CD4-positive, alpha-beta T cell treated with Interleukin-6 for 4 hours (primary cell): ENCODE data around the gene ROBO1.

Experiments used
- DNase-seq: peaks from one replicate; pipeline ENCODE4 v3.0.0-alpha.2; 2020; ENCODE audit warnings: mixed read lengths

Gene ROBO1

DNA sequence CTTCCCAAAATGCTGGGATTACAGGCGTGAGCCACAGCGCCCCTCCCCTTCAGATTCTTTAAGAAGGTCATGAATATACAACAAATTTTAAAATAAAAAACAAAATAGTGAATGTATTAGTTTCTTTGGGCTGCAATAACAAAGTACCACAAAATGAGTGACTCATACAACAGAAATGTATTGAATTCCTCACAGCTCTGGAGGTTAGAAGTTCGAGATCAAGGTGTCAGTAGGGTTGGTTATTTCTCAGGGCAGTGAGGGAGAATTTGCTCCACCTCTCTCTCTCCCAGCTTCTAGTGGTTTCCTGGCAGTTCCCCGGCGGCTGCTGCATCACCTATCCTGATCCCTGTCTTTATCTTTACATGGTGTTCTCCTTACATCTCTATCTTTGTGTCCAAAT is 804.0 kb downstream of the ROBO1 start:
- DNase-seq, result no peak

DNA sequence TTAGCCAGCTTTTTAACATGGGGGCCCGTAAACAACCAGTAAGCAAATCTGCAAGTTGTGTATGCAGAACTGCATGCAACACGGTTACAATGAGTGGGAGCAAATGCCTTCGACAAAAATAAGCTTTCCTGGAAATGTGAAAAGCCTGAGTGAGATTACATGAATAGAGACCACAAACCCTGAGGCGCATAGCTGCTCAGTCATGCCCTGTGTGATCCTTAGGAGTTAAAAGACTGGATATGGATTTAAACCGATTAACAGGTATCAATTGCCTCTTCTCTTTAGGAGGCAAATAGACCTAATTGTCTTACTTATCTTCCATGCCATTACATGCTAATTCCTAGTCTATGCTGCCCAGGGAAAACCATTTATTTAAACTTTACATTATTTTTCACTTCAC is 810.3 kb downstream of the ROBO1 start:
- no peak for DNase-seq

DNA sequence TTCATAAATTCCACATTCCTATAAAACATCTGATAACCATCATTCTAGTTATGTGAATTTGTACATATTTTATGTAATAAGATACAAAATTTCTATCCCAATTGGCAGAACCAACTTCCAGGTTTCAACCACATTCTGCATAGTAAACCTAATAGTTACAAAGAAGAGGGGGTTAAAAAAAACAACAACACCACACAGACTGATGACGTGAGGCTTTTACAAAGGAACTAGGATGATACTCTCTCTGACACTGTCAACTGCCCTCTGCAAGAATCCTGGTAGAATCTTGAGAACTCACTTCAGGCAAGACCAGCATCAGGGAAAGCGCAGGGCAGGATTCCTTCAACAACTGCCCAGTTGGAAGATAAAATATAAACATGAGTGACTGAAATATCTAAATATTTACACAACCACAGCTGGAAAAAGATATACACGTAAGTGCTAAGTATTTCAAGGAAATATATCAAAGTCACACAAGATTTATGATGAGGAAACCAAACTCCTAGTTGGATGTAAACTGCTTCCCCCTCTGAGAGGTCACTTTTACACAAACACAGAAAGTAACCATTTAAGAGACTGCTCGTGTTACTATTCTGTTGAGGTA is 816.4 kb downstream of the ROBO1 start:
- DNase-seq, result no peak

DNA sequence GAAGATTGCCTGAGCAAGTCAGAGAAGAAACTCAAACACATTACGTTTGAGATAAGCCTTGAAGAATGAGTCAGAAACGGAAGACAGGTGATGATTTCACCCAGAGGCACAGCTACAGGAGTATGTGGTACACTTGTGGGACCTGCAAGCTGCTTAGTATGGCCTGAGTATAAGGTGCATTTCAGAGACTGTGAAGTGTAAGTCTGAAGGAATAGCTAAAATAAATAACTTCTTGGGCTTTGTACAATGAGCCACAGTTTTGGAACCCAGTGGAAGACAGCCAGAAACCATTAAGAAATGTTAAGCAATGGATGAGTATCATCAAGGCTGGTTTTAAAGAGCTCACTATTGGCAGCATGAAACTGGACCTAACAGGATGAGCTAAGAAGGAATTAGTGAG is 826.2 kb downstream of the ROBO1 start:
- DNase-seq, result no peak

DNA sequence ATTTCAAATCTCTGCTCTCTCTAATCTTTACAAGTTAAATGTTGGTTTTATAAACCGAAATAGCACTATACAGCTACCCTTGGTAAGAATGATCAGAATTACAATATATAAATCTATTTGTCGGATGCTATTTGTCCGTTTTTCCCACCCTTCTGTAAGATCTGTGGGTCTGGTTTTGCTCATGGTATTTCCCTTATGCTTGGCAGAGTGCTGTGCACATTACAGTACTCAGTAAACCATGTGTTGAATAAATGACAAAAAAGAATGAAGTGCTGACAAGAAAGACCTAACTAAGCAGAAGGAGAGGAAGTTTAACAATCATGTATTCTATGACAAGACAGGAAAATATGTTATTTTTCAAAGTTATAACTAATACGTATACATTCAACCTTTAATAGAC is 827.2 kb downstream of the ROBO1 start:
- DNase-seq, result no peak

DNA sequence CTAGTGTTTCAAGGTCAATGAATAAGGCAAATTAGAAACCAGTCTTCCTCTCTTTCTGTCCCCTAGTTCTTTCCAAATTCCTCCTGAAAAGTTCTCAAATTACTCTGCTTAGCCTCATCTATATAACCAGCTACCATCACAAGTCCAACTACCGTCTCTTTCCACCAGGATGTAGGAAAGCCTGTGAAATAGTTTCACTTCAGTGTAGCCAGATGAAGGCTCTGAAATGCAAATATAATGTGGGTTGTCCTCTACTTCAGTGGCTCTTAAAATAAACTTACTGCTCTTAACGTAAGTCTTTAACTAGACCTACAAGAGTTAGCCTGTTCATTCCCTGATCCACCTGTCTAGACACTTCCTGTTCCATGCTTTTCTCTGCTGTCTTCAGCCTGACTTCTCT is 827.7 kb downstream of the ROBO1 start:
- no peak for DNase-seq

DNA sequence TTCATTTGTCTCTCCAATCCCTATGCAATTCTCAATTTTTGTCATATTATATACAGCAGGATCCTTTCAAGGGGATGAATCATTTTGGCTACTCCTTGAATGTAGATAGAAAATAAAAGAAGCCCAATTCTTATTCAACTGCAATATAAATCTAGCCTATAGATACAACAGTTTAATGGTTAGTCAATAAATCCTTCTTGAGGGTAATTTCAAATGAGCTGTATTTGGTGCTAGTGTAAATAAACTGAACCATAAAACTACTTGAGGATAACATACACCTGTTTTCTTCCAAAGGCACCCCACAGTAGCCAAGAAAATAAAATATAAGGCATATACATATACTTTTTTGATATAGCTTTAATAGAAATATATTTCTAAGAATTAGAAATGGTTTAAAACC is 830.3 kb downstream of the ROBO1 start:
- no peak for DNase-seq

DNA sequence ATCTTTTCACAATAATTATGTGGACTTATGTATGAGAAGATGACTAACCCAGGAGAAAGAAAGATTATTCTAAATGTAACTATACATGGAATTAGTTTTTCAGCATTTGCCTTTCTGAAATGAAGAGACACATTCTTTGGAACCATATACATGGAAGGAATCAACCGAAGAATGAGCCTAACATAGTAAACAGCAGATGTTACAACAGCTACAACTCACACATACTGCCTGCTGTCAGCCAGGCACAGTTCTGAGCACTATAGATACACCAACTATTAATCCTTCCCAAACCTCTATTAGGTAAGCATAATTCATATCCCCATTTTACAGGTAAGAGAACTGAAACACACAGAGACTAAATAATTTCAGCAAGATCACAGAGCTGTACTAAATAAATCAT is 840.0 kb downstream of the ROBO1 start:
- no peak for DNase-seq

DNA sequence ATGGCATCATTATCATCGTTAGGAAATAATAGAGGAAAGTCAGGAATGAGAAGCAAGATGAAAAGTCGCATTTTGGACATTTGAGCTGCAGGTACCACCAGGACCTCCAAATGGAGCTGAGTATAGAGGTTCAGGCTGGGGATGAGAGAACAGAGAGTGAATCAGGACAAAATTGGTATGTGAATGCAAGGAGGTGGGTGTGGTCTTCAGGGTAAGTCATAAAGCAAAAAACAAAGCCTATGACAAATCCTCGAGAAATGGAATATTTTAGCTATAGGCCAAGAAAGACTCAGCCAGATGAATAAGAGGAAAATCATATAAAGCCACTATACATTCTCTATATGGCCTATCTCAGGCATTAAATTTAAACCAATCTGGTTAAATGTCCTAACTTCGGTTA is 841.3 kb downstream of the ROBO1 start:
- DNase-seq, result no peak

DNA sequence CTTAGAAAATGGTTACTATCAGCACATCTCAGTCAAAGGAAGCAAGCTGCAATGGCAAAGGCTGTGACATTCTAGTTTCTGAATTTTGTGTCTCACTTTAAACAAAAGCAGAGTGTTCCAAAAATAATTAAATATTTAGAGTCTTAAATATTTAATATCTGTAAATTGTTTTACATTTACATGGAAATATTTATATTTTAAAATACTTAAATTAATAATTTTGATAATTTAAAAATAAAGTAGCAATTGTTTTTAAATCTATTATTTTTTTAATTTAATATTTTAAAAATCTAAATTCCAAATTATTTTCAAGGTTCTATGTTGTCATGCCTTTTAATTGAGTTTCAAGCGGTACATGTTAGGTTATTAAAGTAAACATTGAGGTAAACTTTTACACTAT is 843.1 kb downstream of the ROBO1 start:
- no peak for DNase-seq

DNA sequence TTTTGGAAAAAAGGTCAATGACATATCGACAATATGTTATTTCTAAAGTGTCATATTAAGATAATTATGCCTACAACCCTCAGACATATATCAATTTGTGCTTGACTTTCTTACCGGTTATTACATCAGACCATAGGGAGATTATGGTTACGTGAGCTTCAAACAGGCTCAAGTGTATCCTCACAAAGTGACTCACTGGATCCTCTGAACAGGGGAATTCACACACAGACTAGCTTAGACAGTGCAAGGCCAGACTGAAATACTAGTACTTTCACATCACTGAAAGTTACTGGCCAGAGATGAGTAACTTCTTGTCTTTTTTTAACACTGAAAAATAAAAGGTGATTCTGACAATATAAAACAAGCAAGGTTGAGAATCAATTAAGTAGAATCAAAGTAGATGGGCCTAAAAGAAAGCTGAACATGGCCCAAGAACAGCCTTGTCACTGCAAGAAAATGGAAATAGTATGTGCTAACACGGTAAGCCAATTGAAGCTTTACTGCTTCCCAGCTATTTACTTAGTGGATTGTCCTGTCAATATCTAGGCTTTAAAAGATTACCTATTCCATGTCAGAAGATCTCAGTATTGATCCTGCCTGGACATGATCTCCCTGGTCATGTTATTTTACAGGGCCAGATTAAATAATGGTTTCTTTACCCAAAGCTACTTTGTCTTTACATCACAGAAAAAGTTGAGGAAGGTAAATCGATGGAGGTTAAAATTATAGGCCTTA is 848.6 kb downstream of the ROBO1 start:
- no peak for DNase-seq

DNA sequence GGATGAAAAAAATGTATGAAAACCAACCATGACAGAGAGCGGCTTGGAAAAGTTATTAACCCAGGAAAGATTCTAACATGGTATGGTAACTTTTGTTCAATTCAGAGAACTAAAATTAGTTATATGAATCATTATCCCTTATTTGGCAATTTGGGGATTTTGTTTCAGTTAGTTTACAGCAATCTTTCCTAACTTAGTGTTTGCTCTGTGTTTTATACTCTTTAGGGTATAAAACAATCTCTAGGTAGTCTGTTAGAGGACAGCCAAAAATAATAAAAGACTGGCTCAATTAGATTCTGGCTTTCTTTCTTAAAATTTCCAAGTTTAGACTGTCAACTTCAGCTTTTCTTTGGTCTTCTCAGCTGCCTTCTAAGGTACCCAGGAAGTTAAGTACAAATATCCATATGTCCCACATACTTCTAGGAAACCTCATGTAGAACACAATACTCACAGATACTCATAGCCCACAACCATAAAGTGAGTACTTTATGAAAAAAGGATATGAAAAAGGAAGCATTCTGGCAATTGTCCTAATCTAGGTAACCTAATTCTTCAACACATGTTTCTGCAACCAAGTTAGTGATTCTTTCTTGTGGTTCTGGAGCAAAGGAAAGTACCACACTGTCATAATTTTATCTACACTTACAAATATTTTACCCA is 849.3 kb downstream of the ROBO1 start:
- DNase-seq, result no peak

DNA sequence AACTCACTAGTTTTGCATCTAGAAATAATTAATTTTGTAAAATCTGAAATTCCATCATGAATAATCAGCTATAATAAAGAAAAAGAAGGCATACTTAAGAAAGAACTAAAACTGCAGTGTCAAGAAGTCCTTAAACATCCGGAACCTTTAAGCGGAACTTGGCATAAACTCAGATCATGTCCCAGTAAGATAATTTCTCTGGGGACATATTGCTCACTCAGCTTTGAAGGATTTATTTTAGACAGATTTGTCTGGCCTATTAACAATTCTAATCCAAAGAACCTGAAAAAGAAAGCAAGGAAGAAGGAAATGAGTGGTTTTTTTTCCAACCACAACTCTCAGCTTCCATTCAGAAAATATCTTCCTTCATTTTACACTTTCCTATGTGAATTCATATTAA is 850.3 kb downstream of the ROBO1 start:
- DNase-seq, result no peak

DNA sequence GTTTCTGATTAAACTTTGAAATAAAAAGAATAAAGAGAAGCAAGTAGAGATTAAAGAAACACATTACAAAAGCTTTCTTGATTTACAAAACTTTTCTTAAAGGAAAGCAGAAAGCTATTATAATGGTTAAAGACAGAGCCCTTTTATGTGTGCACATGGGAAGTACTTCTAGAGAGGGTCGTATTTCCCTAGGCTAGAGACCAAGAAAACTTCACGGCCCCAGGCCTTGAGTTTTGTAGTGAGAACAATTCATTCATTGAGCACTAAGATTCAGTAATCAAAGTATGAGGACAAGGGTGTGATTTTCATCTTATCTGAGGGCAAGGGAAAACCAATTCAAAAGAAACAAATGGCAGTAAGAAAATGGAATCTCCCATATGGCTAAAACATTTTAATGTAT is 854.1 kb downstream of the ROBO1 start:
- DNase-seq, result no peak

DNA sequence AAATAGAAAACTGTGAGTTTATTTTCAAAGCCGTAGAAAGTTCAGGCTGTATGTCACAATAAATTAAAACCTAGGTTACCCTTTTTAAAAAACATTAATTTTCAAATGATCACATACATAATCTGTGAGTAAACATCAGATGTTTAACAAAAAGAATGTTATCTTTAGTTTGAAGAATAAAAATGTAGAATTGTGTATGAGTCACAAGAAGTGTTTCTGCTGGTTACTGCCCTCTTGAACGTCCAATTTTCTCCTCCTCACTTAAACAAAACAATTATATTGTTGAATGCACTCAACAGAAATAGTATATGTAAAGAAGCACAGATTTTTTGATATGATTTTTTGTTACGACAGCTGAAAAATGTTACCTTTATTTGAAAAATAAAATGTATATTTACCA is 855.1 kb downstream of the ROBO1 start:
- no peak for DNase-seq

DNA sequence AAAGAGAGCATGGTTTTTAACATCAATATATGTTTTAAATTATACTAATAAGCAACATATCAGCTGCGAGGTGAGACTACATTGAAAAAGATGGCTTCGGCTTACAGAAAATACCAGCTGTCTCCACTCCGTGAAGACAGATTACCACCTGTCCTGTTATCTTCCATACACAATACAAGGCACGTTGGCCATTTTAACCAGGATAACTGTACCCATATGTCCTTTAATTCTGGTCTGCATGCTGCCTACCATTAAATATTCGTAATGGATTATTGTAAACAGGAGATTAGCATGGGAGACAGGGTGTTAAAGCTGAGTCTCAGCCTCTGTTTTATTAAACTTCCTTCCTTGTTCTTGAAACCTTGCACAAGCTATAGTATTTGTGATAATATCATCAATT is 855.5 kb downstream of the ROBO1 start:
- no peak for DNase-seq

DNA sequence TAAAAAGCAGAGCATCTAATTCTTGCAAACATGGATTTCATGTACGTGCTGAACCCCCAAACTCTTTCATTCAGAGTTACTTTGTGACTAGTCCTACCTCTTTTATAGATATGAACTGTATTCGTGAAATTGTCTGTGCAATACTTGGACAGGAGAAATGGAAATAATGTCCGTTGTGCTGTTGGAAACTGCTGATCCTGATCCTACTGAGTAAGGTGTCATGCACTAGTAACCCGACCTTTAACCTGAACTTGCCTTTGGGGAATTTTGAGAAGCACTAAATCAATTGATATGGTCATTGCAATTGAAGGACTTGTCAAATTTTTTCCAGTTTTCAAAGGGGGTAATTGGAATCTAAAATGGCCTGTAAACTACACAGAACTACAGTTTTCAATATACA is 856.4 kb downstream of the ROBO1 start:
- DNase-seq, result no peak

DNA sequence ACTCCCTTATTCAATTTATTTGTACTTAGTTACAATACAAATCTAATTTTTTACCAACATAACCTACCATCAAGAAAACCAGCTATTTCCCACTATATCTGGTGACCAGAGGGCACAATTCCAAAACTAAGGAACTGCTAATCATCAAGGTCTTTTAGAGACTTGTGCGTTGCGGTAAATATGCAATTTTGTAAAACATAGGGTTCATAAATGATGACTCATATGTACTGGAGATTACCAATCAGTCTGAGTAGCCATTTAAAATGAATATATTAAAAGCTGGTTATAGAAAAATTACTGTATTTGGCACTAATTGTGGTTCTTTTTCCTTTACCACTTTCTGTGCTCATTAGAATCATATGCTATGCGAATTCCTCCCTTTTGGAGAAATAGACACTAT is 859.6 kb downstream of the ROBO1 start:
- no peak for DNase-seq

DNA sequence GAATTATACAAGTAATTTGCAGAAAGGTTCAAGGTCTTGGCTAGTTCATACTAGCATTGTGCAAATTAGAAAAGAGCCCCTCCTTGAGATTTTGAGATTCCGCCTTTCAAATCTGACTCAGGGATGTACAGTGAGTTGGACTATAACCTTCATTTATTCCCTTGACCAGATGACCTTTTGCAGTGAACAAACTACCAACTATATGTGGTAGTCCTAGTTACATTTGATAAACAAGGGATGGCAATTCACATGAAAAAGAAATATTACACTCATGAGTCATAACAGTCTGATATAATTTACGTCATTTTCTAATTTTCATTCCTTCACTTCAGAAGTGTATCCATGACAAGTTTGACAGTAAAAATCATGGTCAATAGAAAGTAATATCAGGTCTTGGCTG is 860.4 kb downstream of the ROBO1 start:
- no peak for DNase-seq

DNA sequence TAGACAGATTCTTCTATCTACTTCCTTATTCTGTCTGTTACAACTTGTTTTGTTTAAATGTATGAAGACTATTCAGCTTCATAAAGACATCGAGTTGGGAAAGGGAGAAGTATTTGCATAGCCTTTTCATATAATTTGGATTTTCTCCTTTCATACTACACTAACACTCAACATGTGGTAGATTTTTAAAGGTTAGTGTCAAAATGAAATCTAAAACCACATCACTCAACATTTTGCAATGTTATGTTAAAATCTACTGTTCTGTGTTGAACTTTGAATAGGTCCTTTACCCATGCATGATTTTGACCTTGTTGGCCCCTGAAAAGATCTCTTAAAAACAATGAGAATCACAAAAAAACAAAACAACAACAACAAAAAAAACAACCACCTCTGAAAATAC is 860.9 kb downstream of the ROBO1 start:
- DNase-seq, result no peak

DNA sequence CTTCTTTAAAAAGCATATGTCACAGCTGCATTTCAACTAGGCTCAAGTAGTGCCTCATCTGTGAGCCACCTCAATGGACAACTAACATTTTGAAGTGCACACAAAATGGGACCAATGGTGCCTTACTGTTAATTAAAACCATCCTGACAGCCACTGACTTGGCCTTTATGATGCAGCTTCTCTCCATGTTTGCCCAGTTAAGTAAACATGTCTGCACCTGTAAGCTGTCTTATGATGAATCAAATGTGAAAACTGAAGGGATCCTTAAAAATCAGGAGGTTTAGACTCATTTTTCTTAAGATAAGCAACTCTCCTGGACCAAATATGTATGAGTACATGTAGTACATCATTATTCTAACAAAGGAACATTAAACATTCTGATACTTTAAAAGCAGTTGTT is 861.6 kb downstream of the ROBO1 start:
- DNase-seq, result no peak

DNA sequence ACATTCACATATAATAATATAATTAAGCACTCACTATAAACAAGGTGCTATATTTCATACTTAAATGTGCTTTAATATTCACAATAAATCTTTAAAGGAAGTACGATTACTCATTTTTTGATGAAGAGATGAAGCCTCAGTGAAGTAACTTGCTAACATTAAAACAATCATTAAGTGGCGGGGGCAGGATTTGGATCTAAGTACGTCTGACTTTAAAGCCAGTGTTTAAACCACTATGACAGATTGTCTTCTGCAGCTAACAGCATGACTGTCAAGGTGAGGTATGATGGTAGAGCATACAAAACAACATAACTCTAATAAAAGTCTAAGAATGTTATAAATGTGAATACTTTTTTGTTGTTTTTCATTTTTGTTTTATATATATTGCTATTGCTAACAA is 862.1 kb downstream of the ROBO1 start:
- no peak for DNase-seq

DNA sequence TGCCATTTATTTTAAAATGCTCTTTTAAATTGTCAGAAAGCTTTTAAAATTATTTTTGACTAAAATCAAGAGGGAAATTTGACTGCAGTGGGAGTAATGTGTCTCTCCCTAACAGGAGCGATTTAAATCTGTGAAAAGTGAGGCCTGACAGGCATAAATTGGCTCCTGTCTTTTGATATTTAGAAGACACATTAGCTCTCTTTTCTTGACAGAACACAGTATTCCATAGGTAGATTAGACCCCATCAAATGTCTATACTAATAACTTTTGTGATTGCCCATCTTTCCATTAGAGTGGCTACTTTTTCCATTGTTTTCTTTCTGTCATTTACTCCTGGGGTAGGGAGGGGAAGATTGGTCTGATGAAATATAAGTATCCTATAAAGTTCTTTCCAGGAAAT is 866.3 kb downstream of the ROBO1 start:
- no peak for DNase-seq

DNA sequence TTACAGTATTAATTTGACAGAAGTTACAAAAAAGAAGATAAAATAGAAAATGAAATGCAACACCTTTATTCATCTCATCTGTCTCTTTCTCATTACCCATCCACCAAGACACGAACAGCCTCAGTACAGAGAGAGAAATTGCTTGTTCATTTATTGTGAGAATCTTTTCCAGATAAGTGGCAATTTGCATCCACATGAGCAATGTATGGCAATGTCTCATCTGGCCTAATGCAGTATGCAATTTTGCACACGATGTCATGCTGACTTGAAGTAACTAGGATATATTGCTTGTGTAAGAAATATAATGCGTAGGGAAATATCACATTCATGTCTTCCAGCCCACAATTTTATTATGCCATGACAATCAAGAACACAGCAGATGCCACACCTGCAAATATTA is 866.9 kb downstream of the ROBO1 start:
- DNase-seq, result no peak

DNA sequence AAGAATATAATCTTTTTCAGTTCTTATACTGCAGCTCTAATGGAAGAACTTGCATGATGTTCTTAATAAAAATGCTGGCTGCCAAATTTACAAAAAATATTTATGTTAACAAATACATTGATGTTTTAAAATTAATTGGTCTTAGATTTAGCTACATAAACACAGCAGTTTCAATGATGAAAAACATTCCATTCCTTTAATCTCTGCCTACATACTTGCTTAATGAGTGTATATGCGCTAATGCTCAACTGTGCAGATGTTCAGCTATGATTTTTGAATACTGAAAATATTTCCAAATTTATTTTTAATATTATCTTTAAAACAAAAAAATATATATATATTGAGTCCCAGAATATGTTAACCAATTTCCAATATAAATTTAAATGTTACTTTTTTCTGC is 867.4 kb downstream of the ROBO1 start:
- no peak for DNase-seq
